K562 (cell line): ENCODE measurements around the gene ZKSCAN5. TPM values are rescaled to one million over a fixed set of nuclear protein-coding genes. Genes with fewer than 3 reads are reported as not detected.
A peak's percentile ranks its signal among the peaks of the same experiment; 100 is the strongest.

Source experiments
- E2F1 ChIP-seq: sonication (generic); formaldehyde crosslinking; IDR thresholded peaks from 2 replicates; pipeline ENCODE4 v1.8.1; 2023; ENCODE audit warnings: mild to moderate bottlenecking, missing genetic modification reagents, moderate library complexity
- E2F4 ChIP-seq: sonication (generic); formaldehyde crosslinking; IDR thresholded peaks from 2 replicates; pipeline ENCODE4 v1.8.0; 2022; ENCODE audit warnings: mild to moderate bottlenecking, low read depth, missing genetic modification reagents
- FOXK2 ChIP-seq, 2 experiments: fragments of 450-650 bp; IDR thresholded peaks in 1 of 2; conservative IDR thresholded peaks in 1 of 2; 2 replicates each; pipeline ENCODE4 v1.6.1; 2016; ENCODE audit warnings: low read depth in 2 of 2, mild to moderate bottlenecking in 1 of 2
- MTF1 ChIP-seq: fragments of 250-450 bp; sonication (Bioruptor Pico); IDR thresholded peaks from 2 replicates; pipeline ENCODE4 v1.9.0; 2021; ENCODE audit warnings: moderate library complexity, mild to moderate bottlenecking, inconsistent platforms, borderline replicate concordance
- RREB1 ChIP-seq: fragments of 250-450 bp; sonication (Bioruptor Pico); IDR thresholded peaks from 2 replicates; pipeline ENCODE4 v1.4.0; 2020
- SP1 ChIP-seq: sonication (generic); formaldehyde crosslinking; IDR thresholded peaks from 2 replicates; pipeline ENCODE4 v1.8.1; 2022; ENCODE audit warnings: mild to moderate bottlenecking, missing genetic modification reagents
- TEAD4 ChIP-seq, 2 experiments: sonication (generic) in 1 of 2; formaldehyde crosslinking in 1 of 2; IDR thresholded peaks; 2 replicates each; pipeline versions ENCODE4 v1.6.1 to v1.8.0; 2012 to 2022; ENCODE audit warnings: borderline replicate concordance in 1 of 2, inconsistent platforms in 1 of 2, low read length in 1 of 2, mild to moderate bottlenecking in 1 of 2, missing genetic modification reagents in 1 of 2
- YY1 ChIP-seq, 3 experiments: IDR thresholded peaks; 2 replicates each; pipeline ENCODE4 v1.6.1; 2011; ENCODE audit warnings: low read length in 2 of 3, mild to moderate bottlenecking in 2 of 3, moderate library complexity in 2 of 3, borderline replicate concordance in 1 of 3, control low read depth in 1 of 3, low read depth in 1 of 3; ENCODE audit not compliant: insufficient read depth in 3 of 3, insufficient replicate concordance in 2 of 3, control insufficient read depth in 1 of 3, insufficient read length in 1 of 3; ENCODE audit errors: extremely low read depth in 1 of 3
- ZNF449 ChIP-seq: fragments of 250-450 bp; sonication (Bioruptor Pico); IDR thresholded peaks from 2 replicates; pipeline ENCODE4 v1.8.0; 2022; ENCODE audit warnings: moderate library complexity, mild to moderate bottlenecking, inconsistent platforms
- ZNF655 ChIP-seq: fragments of 250-450 bp; sonication (Bioruptor Pico); IDR thresholded peaks from 2 replicates; pipeline ENCODE4 v1.5.0; 2021
- ZNF76 ChIP-seq: fragments of 250-450 bp; sonication (Bioruptor Pico); IDR thresholded peaks from 2 replicates; pipeline ENCODE4 v1.4.0; 2020; ENCODE audit warnings: mild to moderate bottlenecking, moderate library complexity, borderline replicate concordance
- polyA plus RNA-seq, 8 experiments: library from polyadenylated mRNA; depleted of rRNA in 4 of 8; stranded (reverse) in 5 of 8; unstranded in 3 of 8; fragments of >200 nt; fragmentation: Nextera tagmentation in 2 of 8; fragmentation: Illumina TruSeq in 1 of 8; extraction: Ambion mirVana in 2 of 8; extraction: Trizol in 1 of 8; gene quantifications; 2 replicates each; pipeline versions ENCODE4 v1.2.1 to v1.2.3, GENCODE V29; 2011 to 2014; ENCODE audit warnings: inconsistent platforms in 1 of 8, missing spikeins in 1 of 8
- total RNA-seq, 7 experiments: library from RNA; depleted of rRNA in 6 of 7; stranded (reverse); fragments of >200 nt in 6 of 7; fragmentation: Illumina TruSeq in 2 of 7; extraction: Trizol in 2 of 7; gene quantifications; 2 replicates each; pipeline versions ENCODE4 v1.2.1 to v1.2.3, GENCODE V29; 2011 to 2021; ENCODE audit warnings: low replicate concordance in 1 of 7

ZKSCAN5 gene
- total and polyA plus RNA-seq, 9 of the 15 experiments (the other 6 are each of a cell fraction or from before 2014, with no cell fraction given), result 4.2 to 19.0 (median 15.0) TPM

GRCh38 chr7:99499721-99500636, 4.5 kb upstream of the ZKSCAN5 start, which contains the start of gene ZNF394 (continued):
- TF ChIP-seq ZNF655 (CRISPR knock-in tag) (no peak), E2F1 (CRISPR knock-in tag) (peak; percentile 47; the same call in 1 of the 2 replicates), ZNF449 (no peak), YY1 (IDR thresholded peaks at IDR 0.05; ENCODE audit: borderline replicate concordance in 1 of 3, control insufficient read depth in 1 of 3, extremely low read depth in 1 of 3, insufficient read depth in 3 of 3, insufficient read length in 1 of 3, insufficient replicate concordance in 2 of 3, low read depth in 1 of 3, low read length in 2 of 3) (peak in 2 of 3 experiments; percentile 66 to 73), SP1 (CRISPR knock-in tag) (peak; percentile 81), RREB1 (CRISPR knock-in tag) (no peak), E2F4 (CRISPR knock-in tag) (peak; percentile 17; the same call in 1 of the 2 replicates), ZNF76 (no peak), FOXK2 (conservative IDR thresholded peaks at IDR 0.05 in 1 of 2, IDR thresholded peaks at IDR 0.05 in 1 of 2; ENCODE audit: low read depth in 2 of 2) (peak; percentile 95), TEAD4 (IDR thresholded peaks at IDR 0.05; ENCODE audit: low read length) (peak; percentile 20; the same call in 1 of the 2 replicates), TEAD4 (CRISPR knock-in tag; IDR thresholded peaks at IDR 0.05; ENCODE audit: borderline replicate concordance) (no peak), MTF1 (CRISPR knock-in tag) (no peak)
